Measurements from ENCODE around the gene GSK3A. TPM values are rescaled to one million over a fixed set of nuclear protein-coding genes. Genes with fewer than 3 reads are reported as not detected.

Gene GSK3A
- total RNA-seq, 1 experiment from 2014 or later = 33.7 TPM

DNA sequence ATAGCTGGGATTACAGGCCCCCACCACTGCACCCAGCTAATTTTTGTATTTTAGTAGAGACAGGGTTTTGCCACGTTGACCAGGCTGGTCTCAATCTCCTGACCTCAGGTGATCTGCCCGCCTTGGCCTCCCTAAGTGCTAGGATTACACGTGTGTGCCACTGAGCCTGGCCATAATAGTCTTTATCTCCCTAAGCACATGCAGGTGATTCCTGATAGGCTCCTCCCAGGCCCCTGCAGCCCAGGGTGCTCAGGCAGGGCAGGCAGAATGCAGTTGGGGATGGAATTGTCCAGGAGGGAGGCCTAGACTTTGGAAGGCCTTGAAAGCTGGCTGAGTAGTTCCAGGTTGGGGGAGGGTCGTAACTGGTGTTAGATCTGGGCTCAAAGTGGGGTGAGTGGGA is 13.8 kb downstream of the GSK3A start:
- no peak for DNase-seq (ENCODE audit: low read depth)

DNA sequence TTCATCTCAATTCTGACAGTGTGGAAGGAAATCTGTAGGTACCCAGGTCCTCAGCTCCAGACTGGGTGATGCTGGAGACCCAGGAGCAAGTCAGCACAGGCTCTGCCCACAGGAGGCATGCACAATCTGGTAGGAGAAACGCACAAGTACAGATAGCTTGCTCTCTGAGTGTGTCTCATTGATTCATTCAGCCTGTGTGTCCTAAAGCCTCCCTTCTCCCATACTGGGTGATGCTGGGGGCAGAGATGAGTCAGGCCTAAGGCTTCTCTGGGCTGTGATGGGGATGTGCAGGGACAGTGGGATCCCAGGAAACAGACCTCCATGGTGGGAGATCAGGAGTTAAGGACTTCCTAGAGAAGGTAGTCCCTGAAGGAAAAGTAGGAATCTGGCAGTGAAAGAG is 15.5 kb downstream of the GSK3A start:
- DNase-seq (ENCODE audit: low read depth) = no peak

DNA sequence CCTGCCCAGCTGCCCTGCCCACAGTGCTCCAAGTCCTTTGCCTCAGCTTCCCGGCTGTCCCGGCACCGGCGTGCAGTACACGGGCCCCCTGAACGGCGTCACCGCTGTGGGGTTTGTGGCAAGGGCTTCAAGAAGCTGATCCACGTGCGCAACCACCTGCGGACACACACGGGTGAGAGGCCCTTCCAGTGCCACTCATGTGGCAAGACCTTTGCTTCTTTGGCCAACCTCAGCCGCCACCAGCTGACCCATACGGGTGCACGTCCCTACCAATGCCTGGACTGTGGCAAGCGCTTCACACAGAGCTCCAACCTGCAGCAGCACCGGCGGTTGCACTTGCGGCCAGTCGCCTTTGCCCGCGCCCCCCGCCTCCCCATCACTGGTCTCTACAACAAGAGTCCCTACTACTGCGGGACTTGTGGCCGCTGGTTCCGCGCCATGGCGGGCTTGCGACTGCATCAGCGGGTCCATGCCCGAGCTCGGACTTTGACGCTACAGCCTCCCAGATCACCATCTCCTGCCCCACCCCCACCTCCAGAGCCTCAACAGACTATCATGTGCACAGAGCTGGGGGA is 16.6 kb downstream of the GSK3A start:
- DNase-seq (ENCODE audit: low read depth) = no peak

DNA sequence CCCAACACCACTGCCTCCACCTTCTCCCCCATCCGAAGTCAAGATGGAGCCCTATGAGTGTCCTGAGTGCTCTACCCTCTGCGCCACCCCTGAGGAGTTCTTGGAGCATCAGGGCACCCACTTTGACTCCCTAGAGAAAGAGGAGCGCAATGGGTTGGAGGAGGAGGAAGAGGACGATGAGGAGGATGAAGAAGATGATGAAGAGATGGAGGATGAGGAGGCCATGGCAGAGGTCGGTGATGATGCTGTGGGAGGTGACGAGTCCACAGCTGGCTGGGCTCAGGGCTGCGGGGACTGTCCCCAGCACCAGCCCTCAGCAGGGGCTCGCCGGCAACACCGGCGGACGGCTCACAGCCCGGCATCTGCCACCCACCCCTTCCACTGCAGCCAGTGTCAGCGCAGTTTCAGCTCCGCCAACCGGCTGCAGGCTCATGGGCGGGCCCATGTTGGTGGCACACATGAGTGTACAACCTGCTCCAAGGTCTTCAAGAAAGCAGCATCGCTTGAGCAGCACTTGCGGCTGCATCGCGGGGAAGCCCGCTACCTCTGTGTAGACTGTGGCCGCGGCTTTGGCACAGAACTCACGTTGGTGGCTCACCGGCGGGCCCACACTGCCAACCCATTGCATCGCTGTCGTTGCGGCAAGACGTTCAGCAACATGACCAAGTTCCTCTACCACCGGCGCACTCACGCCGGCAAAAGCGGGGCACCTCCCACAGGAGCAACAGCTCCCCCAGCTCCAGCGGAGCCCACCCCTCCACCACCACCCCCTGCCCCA is 17.3 kb downstream of the GSK3A start:
- no peak for DNase-seq (ENCODE audit: low read depth)

DNA sequence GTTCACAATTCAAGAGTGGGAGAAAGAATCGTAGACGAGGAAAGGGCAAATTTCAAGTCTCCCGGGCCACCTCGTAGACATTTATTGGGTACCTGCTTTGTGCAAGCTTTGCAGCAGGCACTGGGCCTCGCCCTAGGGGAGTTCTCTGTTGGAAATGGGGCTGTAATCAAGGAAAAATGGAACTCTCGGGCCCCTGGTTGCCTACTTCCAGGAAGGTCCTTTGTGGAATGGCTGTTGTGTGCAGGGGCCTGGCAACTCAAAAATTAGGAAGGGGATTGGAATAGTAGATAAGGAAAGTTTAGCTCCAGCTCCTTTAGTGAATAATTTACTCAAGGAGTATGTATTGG is 21.7 kb downstream of the GSK3A start:
- DNase-seq (ENCODE audit: low read depth) = no peak

DNA sequence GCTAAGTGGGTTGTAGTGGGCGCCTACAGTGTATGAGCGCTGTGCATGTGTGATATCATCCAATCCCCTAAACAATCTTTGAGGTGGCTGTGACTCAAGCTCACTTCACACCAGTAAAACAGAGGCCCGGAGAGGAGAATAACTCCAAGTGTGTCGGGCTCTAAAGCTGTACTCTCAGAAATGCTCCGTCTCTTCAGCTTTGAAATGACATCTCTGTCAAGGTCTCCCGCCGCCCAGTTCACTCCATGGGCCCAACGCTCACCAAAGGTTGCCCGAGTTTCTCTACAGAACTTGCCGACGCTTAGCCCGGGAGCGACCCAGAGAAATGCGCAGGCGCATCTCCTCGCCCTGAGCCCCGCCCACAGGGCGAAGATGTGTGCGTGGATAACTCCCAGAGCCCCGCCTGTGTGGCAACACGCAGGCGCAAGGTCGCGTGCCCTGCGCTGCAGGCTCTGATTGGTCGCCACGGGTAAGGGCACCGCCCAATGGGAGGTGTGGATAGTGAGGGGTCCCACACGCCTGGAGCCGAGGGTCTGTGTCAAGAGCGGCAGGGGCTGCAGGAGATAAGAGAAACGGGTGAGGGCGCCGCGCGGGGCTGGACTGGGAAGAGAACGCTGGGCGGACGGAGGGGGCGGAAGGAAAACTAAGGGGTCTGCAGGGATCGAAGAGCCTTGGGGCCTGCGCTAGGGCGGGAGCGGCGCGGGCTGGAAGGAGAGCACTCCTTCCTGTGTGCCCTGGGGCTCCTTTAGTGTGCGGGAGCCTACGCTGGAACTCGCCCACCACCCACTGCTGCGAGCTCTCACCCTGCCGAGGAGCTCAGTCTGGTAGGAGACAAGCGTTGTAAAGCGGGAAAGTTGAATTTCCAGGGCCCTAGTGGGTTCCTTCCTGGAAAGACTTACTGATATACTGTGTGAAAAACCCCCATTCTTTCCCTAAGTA is 22.3 kb downstream of the GSK3A start, which contains the start of gene ZNF526:
Gene ZNF526 (plus strand): TSS at position 501 of the 939 bp plus-strand sequence. CDS start 4,092 bp downstream, outside the sequence.
- DNase-seq (ENCODE audit: low read depth) = peak; percentile 96

DNA sequence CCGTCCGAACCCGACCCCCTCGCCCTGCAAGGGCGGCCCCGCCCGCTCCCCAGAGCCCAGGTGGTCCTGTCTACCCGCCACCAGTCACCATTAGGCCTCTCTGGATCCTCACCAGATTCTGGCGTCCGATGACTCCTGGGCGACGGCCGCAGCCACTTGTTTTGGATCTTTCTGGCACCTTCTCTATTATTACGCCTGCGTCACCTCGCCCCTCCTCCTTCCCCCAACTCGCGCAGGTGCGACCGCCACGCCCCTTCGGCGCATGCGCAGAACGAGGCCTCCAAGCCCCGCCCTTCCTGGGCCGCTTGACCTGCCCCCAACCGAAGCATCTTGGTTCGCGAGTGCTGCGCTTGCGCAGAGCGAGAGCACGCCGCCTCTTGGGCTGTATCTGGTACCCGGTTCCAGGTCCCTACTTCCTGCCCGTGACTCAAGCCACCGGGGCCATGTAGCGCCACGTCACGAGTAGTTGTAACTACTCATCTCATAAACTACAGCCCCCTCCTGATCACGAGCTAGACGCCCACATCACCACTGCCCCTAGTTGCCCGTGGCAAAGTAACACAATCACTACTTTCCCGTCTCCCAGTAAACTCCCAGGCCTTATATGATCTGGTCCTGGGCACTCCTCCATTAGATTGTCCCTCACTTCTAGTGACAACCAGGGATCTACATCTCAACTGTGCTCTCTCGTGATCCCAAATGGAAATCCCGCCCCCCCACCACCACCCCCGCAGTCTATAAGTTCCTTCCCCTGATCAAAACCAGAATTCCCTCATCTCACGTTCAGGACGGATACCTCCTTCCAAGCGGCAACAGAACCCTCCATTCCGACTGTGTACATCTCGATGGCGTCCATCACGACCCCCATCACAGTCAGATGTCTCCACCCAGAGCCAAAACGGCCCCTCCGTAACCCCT is 24.6 kb downstream of the GSK3A start, which contains the start of gene DEDD2:
Gene DEDD2 (minus strand): TSS at position 158 of the 918 bp plus-strand sequence. CDS start 670 bp downstream, outside the sequence.
- DNase-seq (ENCODE audit: low read depth) = peak; percentile 95

DNA sequence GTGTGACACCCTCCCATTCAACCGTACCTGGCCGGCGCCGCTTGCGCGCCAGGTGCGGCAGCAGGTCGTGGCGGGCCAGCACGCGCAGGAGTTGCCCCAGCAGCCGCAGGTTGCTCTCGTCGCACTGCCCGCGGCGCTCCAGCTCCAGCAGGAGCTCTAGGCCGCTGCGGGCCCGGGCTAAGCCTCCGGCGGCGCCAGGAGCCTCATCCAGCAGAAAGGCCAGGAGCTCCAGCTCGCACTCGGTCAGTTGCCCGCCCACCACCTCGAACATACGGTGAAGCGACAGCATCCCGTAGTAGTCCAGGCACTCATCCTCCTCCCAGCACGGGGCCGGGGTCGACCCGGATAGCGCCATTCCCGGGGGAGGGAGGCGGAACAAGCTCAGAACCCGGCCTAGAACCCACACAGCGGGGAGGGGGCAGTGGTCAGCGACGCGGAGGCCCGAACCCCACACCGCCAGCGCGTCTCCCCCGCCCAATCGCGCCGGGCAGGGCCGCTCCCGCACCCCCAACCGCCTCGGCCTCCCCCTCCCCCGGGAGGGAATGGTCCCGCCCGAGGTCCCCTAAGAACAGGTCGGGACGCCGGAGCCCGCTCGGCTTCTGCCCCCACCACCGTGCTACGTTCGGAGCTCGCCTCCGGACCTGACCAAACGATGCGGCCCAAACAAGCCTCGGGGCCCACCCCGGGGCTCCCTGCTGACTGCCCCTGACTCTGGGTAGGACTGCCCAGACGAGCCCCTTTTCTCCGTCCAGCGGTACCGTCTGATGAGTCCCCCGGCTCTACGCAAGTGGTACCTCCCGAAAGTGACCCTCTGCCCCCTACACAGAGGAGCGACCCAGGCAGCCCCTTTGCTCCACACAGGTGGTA is 25.5 kb downstream of the GSK3A start:
- DNase-seq (ENCODE audit: low read depth) = no peak

DNA sequence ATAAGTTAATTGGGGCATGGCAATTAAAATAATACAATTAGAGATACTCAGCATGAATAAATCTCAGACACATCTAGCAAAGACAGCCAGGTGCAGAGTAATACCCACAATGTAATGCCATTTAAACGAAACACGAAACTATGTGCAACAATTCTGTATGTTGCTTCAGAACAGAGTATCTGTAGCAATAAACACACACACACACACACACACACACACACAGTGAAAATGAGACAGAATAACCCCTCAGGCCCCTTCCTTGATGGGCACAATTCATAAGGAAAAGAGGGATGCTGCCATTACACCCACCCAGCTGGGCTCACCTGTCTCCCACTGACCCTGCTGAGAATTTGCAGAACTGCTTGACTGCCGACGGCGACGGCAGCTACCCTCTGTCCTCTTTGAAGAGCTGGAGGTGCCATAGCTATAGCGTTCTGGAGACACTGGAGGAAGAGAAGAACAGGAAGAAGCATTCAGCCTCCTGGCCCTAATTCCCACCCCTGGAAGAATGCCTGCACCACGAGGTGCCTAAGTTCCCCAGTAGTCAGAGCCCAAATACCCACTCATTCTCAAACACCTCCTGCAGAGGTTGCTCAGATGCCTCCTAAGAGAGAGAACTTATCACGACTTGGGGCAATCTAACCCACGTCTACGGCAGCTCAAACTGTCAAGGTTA is 27.5 kb downstream of the GSK3A start:
- no peak for DNase-seq (ENCODE audit: low read depth)

DNA sequence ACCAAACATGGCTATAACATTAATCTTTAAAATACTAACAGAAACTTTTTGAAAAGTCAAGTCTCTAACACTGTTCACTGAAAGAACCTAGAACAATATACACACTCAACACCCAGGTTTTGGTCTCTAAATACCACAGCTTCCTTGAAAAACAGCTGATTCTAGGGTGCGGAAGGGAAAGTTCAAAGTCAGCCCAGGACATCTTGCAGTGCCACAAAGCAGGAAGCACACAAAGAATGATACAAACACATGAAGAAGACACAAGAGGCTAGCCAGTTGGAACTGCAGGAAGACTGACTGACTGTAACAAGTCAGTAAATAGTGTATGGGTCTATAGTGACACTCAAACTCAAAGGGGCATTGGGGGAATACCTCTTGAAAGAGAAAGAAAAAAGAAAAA is 29.5 kb downstream of the GSK3A start:
- no peak for DNase-seq (ENCODE audit: low read depth)

DNA sequence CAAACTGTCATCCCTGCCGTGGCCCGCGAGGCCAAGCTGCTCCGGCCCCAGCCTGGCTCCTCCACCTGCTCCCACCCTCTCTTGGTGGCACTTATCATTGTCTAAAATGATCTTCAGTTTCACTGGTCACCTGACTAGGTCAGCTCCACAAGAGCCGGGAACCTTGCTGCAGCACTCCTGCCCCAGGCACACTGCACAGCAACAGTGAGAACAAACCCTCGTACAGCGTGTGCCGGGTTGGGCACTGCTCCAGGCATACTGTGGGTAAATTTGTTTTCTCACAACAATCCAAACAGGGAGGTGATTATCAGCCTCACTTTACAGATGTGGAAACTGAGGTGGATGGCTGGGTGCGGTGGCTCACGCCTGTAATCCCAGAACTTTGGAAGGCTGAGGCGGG is 33.8 kb downstream of the GSK3A start:
- DNase-seq (ENCODE audit: low read depth) = no peak

DNA sequence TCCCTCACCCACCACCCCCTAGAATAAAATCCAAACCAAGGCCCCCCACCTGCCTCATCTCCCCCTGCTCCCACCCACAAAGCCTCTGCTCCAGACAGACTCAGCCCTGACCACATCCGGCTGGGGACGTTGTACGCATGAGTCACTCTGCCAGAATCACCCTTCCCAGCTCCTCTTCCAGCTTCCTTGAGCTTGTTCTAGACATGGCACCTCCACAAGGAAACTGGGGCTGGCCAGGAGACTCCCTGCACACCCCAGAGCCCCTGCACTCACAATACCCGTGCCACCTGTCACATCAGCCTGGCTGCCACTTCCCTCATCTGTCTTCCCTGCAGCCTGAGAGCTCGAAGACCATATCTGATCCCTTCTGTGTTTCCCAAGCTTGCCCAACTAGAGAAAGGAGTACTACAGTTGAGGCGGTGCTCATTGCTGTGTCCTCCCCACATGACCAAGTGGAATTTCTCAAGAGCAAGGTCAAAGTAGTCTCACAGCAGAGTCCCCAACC is 34.6 kb downstream of the GSK3A start:
- peak; percentile 78 for DNase-seq (ENCODE audit: low read depth)

DNA sequence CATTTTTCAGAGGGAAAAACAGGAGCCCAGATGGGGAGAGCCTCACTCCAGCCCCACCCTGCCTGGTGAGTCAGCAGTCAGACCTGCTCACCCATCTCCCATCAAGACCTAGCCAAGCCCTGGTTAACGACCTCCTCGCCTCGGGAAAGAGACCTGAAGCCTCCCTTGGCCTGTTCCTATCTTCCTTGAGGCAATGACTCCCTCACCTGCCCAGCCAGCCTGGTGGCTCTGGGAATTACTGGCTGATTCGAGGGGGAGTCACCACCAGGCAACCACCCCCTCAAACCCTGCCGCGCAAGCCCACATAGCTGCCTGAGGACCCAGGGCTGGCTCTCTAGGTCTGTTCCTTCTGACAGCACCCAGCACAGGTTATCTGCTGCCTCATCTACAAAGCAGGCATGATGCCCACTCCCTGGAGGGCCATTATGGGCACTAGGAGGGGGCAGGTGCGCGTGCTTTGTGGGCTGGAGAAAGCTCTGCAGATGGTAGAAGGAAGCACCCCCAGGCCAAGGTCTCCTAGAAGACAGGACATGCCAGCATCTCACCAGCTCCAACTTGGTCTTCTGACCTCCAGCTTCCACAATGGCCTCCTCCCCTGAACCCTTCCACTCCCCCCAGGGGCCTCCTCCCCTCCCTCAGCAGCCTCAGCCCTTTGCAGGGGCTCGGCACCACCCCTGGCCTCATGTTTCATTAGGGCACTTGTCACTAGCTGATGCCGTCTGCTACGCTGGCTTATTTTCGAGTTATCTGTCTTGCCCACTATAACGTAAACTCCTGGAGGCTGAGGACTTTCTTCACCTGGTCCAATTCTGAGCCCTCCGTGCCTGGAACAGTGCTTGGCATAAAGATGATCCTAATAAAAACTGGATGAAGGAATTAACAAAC is 35.3 kb downstream of the GSK3A start:
- DNase-seq (ENCODE audit: low read depth) = no peak

DNA sequence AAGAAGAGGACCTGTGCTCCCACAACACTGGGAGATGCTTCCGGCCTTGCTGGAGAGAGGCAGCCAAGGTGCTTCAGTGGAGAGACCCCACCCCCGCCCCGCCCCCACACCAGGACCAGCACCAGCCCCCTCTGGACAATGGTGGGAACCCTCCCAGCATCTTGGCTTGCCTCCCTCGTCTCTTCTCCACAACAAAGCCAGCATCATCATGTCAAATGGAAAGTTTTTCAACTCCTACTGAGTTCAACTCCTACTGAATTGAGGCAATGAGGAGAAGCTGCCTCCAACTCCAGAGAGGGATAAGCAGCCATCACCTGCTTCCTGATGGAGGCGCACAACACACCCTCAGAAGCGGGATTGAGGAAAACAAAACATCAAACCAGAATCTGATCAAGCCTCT is 37.7 kb downstream of the GSK3A start:
- no peak for DNase-seq (ENCODE audit: low read depth)

DNA sequence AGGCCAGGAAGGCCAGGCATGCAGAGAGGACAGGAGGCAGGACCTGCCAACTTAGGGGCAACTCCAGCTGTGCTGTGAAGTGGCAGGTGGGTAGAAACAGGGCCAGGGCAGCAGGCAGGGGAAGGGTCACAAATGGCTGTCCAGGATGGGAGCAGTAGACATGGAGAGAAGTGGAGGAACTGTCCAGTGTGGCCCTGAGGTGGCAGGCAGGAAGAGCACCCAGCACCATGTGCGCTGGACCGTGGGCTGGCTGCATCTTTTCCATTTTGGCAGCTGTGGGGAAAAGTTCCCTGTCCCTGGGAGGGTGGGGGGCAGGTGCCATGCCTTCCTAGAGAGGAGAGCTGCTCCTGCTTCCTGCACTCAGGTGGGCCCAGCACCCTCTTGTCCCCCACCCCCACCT is 38.7 kb downstream of the GSK3A start:
- no peak for DNase-seq (ENCODE audit: low read depth)

DNA sequence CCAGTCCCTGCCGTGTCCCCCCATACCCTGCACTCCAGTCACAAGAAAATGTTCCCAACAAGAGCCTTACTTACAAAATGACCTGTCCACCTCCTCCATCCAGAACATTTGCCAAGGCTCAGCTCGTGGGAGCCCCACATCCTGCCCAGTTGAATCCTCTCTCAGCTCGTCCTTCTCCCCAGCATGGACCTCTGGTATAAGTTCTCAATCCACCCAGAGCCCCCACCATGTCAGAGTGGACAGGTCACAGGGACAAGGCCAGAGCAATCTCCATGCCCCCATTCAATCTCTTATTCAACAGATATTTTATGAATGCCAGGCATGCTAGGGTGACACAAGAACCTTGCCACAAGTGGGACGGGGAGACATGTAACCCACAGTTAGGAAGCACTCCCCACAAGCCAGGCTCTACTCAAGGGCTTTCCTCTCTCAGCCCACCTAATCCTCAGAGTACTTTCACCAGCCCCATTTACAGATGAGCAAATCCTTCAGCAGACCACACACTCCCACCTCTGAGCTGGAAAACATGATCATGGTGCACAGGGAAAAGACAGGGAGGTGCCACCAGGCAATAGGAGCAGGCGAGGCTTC is 40.0 kb downstream of the GSK3A start:
- DNase-seq (ENCODE audit: low read depth) = no peak

DNA sequence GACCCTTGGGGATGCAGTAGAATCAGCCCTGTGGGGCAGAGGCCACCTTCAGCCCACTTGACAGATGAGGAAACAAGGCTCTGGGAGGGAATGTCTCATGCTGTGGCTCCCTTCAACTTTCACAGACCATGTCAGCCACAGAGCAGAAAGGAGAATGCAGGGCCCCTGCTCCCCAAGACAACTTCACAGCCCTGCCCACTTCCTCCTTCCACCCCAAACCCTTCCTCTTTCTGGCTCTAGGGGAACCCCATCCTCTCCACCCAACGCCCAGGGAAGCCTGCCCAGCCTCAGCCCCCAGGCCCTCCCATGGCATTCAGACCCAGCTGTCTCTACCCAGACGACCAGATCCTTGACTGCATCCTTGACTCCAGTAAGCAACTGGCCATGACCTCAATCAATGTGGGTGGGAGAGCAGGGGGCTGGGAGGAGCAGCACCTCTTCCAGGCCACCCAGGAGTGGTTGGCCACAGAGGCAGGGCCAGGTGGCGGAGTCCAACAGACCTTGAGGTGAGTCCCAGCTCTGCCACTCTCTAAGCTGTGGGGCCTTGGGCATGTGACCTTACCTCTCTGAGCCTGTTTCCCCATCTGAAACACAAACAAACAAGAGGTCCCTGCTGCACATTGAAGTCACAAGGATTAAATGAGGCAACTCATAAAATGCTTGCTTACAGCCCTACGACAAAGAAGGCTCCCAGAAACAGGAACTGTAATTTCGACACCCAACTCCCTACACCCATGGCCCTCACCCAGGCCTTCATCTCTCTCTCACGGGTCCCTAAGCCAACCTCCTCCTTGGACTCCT is 40.7 kb downstream of the GSK3A start:
- DNase-seq (ENCODE audit: low read depth) = no peak

All from LHCN-M2 (cell line).